ENCODE data around the gene WNT4. TPM values are rescaled to one million over a fixed set of nuclear protein-coding genes. Genes with fewer than 3 reads are reported as not detected.

WNT4 gene
- total and polyA plus RNA-seq, 2 of the 8 experiments (the other 6 are each of a cell fraction or from before 2014, with no cell fraction given) = 1.3 to 6.6 TPM

DNA sequence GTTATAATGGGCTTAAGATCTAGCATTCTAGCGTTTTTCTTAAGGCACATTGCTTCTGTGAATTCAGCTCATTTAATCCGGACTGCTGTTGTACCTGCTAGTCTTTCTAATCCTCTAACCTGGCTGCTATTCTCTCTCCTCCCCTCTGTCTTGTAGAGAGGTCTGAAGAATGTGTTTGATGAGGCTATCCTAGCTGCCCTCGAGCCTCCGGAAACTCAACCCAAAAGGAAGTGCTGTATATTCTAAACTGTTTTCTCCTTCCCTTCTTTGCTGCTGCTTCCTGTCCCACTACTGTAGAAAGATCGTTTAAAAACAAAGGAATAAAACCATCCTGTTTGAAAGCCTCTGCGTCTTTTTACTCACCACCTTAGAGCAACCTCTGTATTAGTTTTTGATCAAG lies 53.1 kb downstream of the WNT4 start (continued):
- TF ChIP-seq, protein P1, sequence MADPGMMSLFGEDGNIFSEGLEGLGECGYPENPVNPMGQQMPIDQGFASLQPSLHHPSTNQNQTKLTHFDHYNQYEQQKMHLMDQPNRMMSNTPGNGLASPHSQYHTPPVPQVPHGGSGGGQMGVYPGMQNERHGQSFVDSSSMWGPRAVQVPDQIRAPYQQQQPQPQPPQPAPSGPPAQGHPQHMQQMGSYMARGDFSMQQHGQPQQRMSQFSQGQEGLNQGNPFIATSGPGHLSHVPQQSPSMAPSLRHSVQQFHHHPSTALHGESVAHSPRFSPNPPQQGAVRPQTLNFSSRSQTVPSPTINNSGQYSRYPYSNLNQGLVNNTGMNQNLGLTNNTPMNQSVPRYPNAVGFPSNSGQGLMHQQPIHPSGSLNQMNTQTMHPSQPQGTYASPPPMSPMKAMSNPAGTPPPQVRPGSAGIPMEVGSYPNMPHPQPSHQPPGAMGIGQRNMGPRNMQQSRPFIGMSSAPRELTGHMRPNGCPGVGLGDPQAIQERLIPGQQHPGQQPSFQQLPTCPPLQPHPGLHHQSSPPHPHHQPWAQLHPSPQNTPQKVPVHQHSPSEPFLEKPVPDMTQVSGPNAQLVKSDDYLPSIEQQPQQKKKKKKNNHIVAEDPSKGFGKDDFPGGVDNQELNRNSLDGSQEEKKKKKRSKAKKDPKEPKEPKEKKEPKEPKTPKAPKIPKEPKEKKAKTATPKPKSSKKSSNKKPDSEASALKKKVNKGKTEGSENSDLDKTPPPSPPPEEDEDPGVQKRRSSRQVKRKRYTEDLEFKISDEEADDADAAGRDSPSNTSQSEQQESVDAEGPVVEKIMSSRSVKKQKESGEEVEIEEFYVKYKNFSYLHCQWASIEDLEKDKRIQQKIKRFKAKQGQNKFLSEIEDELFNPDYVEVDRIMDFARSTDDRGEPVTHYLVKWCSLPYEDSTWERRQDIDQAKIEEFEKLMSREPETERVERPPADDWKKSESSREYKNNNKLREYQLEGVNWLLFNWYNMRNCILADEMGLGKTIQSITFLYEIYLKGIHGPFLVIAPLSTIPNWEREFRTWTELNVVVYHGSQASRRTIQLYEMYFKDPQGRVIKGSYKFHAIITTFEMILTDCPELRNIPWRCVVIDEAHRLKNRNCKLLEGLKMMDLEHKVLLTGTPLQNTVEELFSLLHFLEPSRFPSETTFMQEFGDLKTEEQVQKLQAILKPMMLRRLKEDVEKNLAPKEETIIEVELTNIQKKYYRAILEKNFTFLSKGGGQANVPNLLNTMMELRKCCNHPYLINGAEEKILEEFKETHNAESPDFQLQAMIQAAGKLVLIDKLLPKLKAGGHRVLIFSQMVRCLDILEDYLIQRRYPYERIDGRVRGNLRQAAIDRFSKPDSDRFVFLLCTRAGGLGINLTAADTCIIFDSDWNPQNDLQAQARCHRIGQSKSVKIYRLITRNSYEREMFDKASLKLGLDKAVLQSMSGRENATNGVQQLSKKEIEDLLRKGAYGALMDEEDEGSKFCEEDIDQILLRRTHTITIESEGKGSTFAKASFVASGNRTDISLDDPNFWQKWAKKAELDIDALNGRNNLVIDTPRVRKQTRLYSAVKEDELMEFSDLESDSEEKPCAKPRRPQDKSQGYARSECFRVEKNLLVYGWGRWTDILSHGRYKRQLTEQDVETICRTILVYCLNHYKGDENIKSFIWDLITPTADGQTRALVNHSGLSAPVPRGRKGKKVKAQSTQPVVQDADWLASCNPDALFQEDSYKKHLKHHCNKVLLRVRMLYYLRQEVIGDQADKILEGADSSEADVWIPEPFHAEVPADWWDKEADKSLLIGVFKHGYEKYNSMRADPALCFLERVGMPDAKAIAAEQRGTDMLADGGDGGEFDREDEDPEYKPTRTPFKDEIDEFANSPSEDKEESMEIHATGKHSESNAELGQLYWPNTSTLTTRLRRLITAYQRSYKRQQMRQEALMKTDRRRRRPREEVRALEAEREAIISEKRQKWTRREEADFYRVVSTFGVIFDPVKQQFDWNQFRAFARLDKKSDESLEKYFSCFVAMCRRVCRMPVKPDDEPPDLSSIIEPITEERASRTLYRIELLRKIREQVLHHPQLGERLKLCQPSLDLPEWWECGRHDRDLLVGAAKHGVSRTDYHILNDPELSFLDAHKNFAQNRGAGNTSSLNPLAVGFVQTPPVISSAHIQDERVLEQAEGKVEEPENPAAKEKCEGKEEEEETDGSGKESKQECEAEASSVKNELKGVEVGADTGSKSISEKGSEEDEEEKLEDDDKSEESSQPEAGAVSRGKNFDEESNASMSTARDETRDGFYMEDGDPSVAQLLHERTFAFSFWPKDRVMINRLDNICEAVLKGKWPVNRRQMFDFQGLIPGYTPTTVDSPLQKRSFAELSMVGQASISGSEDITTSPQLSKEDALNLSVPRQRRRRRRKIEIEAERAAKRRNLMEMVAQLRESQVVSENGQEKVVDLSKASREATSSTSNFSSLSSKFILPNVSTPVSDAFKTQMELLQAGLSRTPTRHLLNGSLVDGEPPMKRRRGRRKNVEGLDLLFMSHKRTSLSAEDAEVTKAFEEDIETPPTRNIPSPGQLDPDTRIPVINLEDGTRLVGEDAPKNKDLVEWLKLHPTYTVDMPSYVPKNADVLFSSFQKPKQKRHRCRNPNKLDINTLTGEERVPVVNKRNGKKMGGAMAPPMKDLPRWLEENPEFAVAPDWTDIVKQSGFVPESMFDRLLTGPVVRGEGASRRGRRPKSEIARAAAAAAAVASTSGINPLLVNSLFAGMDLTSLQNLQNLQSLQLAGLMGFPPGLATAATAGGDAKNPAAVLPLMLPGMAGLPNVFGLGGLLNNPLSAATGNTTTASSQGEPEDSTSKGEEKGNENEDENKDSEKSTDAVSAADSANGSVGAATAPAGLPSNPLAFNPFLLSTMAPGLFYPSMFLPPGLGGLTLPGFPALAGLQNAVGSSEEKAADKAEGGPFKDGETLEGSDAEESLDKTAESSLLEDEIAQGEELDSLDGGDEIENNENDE (IDR thresholded peaks at IDR 0.05; ENCODE audit: insufficient replicate concordance, low read length) = no peak
